G401 (cell line): ENCODE results near the gene ZNF19. TPM values are rescaled to one million over a fixed set of nuclear protein-coding genes. Genes with fewer than 3 reads are reported as not detected.

Experiments used
- DNase-seq: peaks from one replicate; pipeline ENCODE4 v3.0.0-alpha.2; 2015; ENCODE audit warnings: low spot score
- in situ Hi-C: cut with HindIII; loops from 2 replicates; pipeline ENCODE4 v1.10.0; 2016; ENCODE audit warnings: low sequenced_read_pairs, mixed read lengths
- total RNA-seq: library from RNA; depleted of rRNA; stranded (reverse); fragments of >200 nt; shearing (Covaris generic); gene quantifications from 2 replicates; pipeline ENCODE4 v1.2.3, GENCODE V29; 2014

ZNF19 gene
- total RNA-seq, 1 experiment from 2014 or later: 2.3 TPM

- in situ Hi-C loops: no loop called here
- no peak for DNase-seq
These were observed 32.3 kb downstream of the ZNF19 start for GRCh38 chr16:71456801-71457200.

DNA sequence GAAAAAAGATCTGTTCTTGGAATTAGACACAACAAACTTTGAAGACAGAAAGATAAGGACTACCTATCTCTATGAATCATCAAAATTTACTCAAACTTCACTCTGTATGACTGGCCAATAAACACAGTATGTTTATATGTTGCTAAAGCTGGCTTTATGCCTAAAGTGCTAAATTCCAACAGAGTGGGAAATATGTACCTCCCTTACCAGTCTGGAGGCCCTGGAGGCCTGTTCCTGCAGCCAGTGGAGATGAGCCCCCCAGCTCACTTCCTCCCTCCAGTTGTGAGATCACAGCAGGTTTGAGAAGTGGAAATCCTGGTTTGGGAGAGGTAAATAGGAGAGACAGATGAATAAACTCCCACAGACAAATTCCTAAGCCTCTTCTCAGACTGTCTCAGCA, 36.1 kb downstream of the ZNF19 start:
- in situ Hi-C loops: no loop called here
- no peak for DNase-seq

DNA sequence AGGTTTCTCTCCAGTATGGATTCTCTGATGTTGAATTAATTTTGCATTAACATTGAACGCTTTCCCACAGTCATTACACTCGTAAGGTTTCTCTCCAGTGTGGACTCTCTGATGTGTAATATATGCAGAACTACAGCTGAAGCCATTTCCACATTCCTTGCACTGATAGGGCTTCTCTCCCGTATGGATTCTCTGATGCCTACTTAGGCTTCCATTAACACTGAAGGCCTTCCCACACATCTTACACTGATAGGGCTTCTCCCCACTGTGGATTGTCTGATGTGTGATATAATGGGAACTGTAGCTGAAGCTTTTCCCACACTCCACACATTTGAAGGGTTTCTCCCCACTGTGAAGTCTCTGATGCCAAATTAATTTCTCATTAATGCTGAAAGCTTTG, 40.1 kb downstream of the ZNF19 start:
- no peak for DNase-seq
- in situ Hi-C loops: no loop called here

- in situ Hi-C loops: no loop called here
- DNase-seq: no peak
These were observed 40.8 kb downstream of the ZNF19 start for GRCh38 chr16:71448274-71448866.

- no peak for DNase-seq
- in situ Hi-C loops: no loop called here
These were observed 45.4 kb downstream of the ZNF19 start for GRCh38 chr16:71443714-71444113.

DNA sequence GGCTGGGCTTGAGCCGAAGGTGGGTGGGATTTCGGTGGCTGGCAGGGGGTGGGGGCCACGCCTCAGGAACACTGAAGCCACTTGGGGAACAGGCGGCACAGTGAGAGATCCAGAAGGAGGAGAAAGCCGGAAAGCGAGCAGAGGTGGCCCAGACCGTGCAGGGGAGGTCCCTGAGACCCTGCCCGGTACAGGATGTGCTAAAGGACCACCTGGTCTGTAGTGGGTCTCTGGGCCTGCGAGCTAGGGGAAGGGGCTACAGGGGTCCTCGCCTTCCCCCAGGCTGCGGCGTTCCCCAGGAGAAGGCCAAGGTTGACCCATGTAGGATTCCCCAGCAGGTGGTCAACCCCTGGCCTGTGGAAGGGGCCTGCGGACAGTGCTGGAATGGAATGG, 47.1 kb downstream of the ZNF19 start, which contains the start of gene TLE7:
Gene TLE7, minus strand, starts transcription at position 4 of the 390 bp plus-strand sequence. CDS start 8,730 bp downstream, outside the sequence.
- no peak for DNase-seq
- in situ Hi-C loops: no loop called here

DNA sequence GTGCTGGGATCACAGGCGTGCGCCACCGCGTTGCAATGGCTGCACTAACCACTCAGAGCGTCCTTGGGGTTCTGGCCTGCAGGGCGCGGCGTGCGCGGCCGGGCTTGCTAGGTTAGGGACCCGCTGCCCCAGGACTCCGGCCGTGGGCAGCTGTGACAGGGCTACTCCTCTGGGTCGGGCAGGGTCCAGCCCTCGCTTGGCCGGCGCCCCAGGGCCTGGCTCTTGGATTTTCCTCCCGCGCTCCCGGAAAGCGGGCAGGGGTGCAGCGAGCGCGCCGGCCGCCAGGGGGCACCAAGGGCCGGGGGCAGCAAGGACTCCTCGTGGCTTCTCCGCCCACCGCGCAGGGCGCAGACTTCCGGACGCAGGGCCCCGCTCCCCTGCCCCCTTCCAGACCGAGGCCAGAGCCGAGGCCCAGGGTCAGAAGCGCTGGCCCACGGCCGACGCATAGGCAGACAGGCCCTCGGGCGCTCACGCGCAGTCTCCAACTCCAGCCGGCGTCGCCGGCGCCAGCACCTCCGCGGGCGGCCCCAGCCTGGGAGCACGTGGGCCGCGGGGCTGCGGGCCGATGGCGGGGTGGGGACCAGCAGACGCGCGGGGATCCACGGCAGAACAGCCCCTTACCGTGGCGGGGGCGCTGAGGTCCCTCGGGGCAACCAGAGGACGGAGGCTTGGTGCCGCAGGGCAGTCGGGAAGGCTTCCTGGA, 47.6 kb downstream of the ZNF19 start:
- in situ Hi-C loops: no loop called here
- DNase-seq: no peak

- in situ Hi-C loops: no loop called here
- no peak for DNase-seq
These were observed 48.3 kb downstream of the ZNF19 start for GRCh38 chr16:71440669-71441347.

DNA sequence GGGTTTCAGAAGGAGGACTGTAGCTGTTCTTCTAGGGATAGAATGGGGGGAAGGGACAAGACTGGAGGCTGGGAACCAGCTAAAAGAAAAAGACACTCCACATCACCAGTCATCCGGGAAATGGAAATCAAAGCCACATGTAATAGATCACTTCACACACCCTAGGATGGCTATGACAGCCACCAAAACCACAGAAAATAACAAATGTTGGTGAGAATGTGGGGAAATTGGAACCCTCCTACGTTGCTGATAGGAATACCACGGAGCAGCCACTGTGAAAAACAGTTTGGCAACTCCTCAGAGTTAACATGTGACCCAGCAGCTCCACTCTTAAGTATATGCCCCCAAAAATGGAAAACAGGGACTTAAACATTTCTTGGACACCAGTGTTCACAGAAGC, 49.6 kb downstream of the ZNF19 start:
- DNase-seq: no peak
- in situ Hi-C loops: no loop called here

DNA sequence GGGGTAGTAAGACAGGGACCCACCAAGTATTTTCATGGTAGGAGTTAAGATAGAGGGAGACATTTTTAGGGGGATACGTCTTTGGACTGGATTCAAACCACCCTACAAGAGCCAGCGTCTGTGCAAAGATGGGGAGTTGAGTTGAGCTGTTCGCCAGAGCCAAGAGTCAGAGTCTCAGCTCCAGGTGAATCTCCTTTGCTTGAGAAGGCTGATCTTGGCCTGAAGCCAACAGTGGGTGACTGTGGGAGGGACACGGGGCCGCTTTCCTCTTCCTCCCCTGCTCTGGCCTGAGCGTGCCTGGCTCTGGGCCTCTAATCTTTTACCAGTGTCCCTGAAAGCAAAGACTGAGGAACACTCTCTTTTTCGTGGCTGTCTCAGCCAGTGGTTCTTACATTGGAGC, 52.7 kb downstream of the ZNF19 start:
- no peak for DNase-seq
- in situ Hi-C loops: no loop called here

DNA sequence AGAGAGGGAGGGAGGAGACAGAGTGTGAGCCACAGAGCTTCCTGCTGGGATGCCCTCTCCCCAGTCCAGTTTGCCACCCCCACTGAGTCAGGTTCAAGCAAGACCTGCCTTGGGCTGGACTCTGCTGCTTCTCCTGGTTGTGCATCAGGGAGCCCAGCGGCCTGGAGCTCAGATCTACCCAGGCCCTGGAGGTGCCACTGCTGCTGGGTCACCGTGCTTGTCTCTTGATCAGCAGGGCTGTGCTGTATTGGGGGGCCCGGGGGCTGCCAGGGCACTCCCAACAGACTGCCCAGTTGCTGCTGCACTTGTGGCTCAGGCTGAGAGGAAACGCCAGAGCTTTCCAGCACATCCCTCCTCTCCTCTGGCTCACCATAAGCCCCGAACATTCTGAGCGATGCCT, 56.2 kb downstream of the ZNF19 start:
- DNase-seq: no peak
- in situ Hi-C loops: no loop called here

DNA sequence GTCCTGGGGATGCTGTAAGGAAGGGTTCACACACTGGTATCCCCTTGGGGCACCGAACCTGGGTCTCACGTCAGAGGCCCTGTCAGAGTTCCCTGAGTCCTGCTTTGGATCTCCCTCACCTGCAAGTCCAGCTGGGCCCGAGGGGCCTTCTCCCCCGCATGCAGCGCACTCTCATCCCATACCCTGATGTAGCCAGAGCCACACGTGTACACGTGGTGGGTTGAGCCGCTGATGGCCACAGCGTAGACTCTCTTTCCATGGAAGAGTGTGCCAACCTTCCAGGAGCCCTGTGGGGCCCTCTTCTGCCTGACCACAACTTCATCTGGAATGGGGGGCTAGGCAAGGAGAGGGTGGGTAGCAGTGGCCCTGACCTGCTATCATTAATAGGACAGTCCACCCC, 57.1 kb downstream of the ZNF19 start:
- in situ Hi-C loops: no loop called here
- no peak for DNase-seq

GRCh38 chr16:71431176-71431575, 57.9 kb downstream of the ZNF19 start:
- DNase-seq: no peak
- in situ Hi-C loops: no loop called here

DNA sequence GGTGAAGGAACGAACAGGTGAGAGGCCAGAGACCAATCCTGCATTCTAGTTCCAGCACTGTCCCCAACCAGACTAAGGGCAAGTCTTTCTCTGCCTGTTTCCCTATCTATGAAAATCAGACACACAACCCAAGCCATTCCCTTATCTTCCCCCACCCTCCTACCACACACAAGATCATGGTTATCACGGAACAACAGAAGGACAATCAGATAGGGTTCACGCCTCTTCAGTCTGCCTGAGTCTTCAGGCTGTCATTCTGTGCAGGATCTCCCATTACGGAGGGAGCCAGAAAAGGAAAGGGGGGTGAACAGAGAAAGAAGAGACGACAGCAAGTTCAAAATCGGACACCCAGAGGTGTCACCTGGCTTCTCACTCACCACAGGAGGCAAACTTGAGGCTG, 58.4 kb downstream of the ZNF19 start:
- in situ Hi-C loops: no loop called here
- no peak for DNase-seq

DNA sequence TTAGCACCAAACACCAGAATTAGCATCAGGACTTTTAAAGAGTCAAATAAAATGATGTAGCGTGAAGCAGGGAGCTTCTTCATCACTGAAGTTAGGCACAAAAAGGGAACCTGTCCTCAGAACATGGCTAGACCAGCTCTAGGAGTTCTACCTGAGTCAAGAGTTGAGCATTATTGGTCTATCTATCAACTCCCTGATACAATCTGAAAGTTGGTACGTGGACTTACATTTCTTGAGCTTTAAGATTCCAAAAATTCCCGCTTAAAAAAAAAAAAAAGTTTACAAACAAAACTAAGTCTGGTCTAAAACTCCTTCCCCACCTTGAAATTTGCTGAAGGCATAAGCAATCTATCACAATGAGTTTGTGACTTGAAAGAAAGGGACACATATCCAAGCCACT, 59.5 kb downstream of the ZNF19 start:
- in situ Hi-C loops: no loop called here
- no peak for DNase-seq

- in situ Hi-C loops: no loop called here
- DNase-seq: no peak
These were observed 60.2 kb downstream of the ZNF19 start for GRCh38 chr16:71428883-71429282.

- DNase-seq: no peak
- in situ Hi-C loops: no loop called here
These were observed 60.7 kb downstream of the ZNF19 start for GRCh38 chr16:71428385-71428784.

DNA sequence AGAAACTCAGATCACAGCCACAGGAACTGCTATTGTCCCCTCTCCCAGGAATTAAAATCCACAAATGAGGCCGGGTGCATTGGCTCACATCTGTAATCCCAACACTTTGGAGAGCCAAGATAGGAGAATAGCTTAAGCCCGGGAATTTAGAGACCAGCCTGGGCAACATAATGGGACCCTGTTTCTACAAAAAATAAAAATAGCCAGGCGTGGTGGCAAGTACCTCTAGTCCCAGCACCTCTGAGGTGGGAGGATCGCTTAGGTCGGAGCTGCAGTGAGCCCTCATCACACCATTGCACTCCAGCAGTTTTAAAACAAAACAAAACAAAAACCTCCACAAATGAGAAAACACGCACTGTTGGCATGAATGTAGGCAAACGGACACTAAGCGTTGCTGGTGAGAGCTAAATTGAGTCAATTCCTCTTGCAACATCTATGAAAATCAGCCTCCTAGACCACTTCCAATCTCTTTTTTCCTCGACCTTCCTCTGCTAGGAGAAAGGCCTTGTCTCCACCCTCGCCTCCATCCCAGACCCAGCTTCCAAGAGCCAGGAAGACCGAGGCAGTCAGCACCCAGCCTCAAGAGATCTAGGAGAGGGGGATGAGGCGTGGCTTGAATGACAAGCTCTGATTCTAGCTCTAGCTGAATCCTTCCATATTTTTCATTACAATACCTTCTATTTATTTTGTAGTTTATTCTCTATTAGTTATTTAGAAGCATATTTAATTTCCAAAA, 62.1 kb downstream of the ZNF19 start:
- in situ Hi-C loops: no loop called here
- no peak for DNase-seq

DNA sequence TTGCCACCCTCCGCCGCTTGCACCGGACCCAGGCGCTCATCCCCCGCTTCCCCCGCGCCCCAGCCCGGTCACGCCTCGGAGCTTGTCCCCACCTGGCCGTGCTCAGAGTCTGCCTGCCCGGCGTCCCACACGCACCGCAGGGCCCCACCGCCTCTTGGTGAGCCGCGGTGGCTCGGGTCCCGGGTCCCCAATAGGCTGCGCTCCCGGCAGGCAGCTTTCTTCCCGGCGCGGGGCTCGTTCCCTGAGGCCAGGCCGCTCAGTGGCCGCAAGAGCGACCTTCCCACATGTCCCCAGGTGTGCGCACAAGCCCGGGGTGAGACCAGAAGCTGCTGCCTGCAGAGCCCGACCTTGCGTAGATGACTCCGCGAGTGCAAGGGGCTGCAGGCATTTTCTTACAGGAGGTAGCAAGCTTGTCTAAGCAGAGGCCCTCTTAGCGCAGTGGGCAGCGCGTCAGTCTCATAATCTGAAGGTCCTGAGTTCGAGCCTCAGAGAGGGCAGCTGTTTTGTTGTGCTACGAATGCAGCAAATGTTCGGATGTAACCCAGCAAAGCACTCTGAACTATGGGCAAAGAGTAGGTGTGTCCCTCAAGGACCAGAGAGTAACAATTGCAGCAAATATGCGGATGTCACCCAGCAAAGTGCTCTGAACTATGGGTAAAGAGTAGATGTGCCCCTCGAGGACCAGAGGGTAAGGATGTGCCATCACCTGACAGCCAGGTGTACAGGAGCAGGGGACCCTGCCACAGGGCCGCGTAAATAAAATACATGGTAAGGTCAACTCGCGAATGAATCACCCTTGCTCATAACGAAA, 62.9 kb downstream of the ZNF19 start:
- in situ Hi-C loops: no loop called here
- peak; percentile 71 for DNase-seq
